Mesothelial cell of epicardium (in vitro differentiated cells): Measurements from ENCODE around the gene ZSCAN10. TPM values are rescaled to one million over a fixed set of nuclear protein-coding genes. Genes with fewer than 3 reads are reported as not detected.
"Not testable (repeated sequence)": the region's sequence is repeated elsewhere in the genome, so short reads cannot be mapped to it uniquely, and the experiment has no call there.

ENCODE experiments used
- DNase-seq, 2 experiments: peaks; one replicate each; pipeline ENCODE4 v3.0.0; 2021; ENCODE audit warnings: low spot score in 2 of 2; ENCODE audit not compliant: unreplicated experiment in 2 of 2
- H3K27ac Mint-ChIP-seq: 2 replicates; pipeline ENCODE4 v1.8.0; 2021; ENCODE audit warnings: mixed read lengths
- H3K27me3 Mint-ChIP-seq: 2 replicates; pipeline ENCODE4 v1.8.0; 2021; ENCODE audit warnings: low read depth, mixed read lengths
- H3K36me3 Mint-ChIP-seq: 2 replicates; pipeline ENCODE4 v1.8.0; 2021; ENCODE audit warnings: mixed read lengths
- H3K4me1 Mint-ChIP-seq: 2 replicates; pipeline ENCODE4 v1.8.0; 2021; ENCODE audit warnings: mixed read lengths
- H3K4me3 Mint-ChIP-seq: 2 replicates; pipeline ENCODE4 v1.8.0; 2021; ENCODE audit warnings: mild to moderate bottlenecking, moderate library complexity, mixed read lengths
- H3K9me3 Mint-ChIP-seq: 2 replicates; pipeline ENCODE4 v1.8.0; 2021; ENCODE audit warnings: mixed read lengths
- total RNA-seq: library from RNA; stranded (reverse); gene quantifications from 3 replicates; pipeline ENCODE4 v1.2.1, GENCODE V29; 2021
- TF ChIP-seq, protein P1 (sequence below): fragments of 200-600 bp; sonication (generic); IDR thresholded peaks from one replicate; pipeline ENCODE4 v1.5.0; 2021; ENCODE audit warnings: antibody characterized with exemption; ENCODE audit not compliant: unreplicated experiment

Gene ZSCAN10
- total RNA-seq, 1 donor from 2014 or later = 0.42 TPM

DNA sequence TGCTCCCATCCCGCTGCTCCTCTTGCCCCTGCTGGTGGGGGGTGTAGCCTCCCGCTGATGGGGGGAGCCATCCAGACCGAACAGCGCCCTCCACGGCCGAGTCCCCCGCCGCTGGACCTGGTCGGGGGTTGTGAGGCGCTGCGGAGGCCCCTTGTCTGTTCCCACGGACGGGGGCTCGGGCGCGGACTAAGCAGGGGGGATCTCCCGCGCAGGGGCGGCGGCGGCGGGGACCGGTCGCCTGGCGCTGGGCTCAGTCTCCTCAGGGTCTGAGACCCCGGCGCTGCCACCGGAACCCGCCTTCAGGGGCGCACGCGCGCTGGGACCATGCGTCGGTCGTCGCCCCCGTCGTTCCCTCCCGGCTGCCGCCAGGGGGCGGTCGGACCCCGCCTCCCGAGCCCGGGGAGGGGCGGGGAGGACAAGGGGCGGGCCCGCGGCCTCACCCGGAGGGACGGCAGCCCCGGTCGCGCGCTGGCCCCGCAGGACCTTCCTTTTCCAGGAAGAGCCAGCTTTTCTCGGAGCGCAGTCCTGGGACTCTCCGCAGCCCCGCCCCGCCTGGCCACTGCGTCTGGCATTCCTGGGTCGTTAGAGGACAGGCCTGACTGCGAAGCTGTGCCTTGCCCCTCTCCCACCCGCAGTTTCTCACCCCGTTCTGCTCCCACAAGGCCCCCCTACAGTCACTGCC, 39.9 kb downstream of the ZSCAN10 start:
- DNase-seq = peak; percentile 84 to 94

DNA sequence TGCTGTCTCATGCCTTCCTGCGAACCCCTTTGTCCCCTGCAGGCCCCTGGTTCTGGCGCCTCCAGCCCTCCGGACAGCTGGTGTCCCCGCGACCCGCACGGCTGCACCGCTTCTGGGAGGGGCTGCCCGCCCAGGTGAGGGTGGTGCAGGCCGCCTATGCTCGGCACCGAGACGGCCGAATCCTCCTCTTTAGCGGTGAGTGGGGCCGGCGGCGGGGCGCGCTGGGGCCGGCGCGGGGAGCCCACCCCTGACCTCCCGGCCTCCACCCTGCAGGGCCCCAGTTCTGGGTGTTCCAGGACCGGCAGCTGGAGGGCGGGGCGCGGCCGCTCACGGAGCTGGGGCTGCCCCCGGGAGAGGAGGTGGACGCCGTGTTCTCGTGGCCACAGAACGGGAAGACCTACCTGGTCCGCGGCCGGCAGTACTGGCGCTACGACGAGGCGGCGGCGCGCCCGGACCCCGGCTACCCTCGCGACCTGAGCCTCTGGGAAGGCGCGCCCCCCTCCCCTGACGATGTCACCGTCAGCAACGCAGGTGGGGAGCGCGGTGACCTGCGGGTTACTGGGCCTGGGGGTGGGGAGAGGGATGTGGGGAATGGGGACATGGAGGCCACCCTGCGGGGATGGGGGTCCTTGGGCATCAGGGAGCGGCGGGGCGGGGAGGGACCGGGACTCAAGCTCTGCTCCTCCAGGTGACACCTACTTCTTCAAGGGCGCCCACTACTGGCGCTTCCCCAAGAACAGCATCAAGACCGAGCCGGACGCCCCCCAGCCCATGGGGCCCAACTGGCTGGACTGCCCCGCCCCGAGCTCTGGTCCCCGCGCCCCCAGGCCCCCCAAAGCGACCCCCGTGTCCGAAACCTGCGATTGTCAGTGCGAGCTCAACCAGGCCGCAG, 40.7 kb downstream of the ZSCAN10 start:
- H3K27ac Mint-ChIP-seq = no peak overlapping the region
- DNase-seq = peak in 1 of 2 experiments; percentile 52
- H3K4me1 Mint-ChIP-seq = peaks cover 8% of the 10 kb centered on the region
- peaks cover 6% of the 10 kb centered on the region for H3K36me3 Mint-ChIP-seq
- no peaks in the 10 kb centered on the region for H3K9me3 Mint-ChIP-seq
- H3K27me3 Mint-ChIP-seq = no peaks in the 10 kb centered on the region
- H3K4me3 Mint-ChIP-seq = peak overlapping the region; percentile 79
- TF ChIP-seq, protein P1, sequence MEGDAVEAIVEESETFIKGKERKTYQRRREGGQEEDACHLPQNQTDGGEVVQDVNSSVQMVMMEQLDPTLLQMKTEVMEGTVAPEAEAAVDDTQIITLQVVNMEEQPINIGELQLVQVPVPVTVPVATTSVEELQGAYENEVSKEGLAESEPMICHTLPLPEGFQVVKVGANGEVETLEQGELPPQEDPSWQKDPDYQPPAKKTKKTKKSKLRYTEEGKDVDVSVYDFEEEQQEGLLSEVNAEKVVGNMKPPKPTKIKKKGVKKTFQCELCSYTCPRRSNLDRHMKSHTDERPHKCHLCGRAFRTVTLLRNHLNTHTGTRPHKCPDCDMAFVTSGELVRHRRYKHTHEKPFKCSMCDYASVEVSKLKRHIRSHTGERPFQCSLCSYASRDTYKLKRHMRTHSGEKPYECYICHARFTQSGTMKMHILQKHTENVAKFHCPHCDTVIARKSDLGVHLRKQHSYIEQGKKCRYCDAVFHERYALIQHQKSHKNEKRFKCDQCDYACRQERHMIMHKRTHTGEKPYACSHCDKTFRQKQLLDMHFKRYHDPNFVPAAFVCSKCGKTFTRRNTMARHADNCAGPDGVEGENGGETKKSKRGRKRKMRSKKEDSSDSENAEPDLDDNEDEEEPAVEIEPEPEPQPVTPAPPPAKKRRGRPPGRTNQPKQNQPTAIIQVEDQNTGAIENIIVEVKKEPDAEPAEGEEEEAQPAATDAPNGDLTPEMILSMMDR = no peak

More for the DNA sequence above, 39.9 kb downstream of the ZSCAN10 start:
- Mint-ChIP-seq H3K27me3 (no peaks in the 10 kb centered on the region), H3K27ac (peak overlapping the region; percentile 75), H3K9me3 (no peaks in the 10 kb centered on the region), H3K4me1 (peaks cover 8% of the 10 kb centered on the region), H3K4me3 (peak overlapping the region; percentile 79), H3K36me3 (no peaks in the 10 kb centered on the region)
- TF ChIP-seq, protein P1 = peak; percentile 97

DNA sequence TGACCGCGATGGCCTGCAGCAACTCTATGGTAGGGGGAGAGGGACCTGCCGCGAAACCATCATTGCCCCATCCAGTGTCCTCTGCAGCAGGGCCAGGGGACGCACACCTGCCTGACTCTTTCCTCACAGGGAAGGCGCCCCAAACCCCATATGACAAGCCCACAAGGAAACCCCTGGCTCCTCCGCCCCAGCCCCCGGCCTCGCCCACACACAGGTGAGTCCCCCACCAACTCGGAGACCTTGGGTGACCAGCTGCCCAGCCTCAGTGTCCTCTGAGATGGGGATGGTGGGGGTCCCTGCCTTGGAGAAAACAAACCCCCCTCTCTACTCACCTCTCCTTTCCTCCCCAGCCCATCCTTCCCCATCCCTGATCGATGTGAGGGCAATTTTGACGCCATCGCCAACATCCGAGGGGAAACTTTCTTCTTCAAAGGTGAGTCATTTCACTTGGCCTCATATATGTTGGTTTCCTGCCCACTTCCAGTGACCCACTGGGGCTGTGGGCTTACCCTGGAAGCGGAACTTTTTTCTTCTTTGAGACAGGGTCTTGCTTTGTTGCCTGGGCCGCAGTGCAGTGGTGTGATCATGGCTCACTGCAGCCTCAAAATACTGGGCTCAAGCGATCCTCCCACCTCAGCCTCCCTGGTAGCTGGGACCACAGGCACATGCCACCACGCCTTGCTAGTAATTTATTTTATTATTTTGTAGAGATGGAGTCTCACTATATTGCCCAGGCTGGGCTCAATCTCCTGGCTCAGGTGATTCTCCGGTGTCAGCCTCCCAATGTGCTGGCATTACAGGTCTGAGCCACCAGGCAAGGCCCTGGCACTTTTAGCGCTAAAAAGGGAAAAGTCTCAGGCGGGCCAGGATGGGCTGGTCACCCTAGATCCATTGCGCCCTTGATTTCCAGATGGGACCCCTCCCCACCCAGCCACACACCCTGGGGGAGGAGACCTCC, 41.6 kb downstream of the ZSCAN10 start:
- Mint-ChIP-seq H3K9me3 (no peaks in the 10 kb centered on the region), H3K27me3 (no peaks in the 10 kb centered on the region), H3K4me1 (peaks cover 8% of the 10 kb centered on the region), H3K36me3 (peaks cover 6% of the 10 kb centered on the region), H3K27ac (no peak overlapping the region), H3K4me3 (peak overlapping the region; percentile 33)
- TF ChIP-seq, protein P1 = no peak
- DNase-seq = no peak

DNA sequence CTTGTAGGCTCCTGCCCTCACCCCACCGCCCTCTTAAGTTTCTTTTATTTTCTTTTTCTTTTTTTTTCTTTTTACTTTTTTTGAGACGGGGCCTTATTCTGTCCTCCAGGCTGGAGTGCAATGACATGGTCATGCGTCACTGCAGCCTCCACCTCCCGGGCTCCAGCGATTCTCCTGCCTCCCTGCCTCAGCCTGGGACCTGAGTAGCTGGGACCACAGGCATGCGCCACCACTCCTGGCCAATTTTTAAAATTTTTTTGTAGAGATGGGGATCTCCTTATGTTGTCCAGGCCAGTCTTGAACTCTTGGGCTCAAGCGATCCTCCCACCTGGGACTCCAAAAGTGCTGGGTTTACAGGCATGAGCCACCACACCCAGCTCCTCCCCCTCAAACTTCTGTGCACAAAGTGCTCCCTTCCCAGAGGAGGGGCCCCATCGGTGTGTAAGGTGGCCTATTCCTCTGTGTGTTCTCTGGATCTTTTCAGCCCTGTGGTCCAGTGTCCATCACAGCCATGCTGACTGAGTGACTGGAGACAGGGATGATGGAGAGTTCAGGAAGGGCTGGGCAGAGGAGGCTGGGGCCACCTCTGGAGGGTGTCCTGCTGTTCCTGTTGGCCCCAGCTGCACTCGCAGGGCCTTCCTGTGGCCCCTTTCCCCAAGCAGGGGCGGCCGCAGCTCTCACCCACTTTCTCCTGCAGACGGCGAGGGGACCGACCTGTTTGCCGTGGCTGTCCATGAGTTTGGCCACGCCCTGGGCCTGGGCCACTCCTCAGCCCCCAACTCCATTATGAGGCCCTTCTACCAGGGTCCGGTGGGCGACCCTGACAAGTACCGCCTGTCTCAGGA, 42.5 kb downstream of the ZSCAN10 start:
- TF ChIP-seq, protein P1 = no peak
- Mint-ChIP-seq H3K27me3 (peaks cover 2% of the 10 kb centered on the region), H3K9me3 (no peaks in the 10 kb centered on the region), H3K27ac (no peak overlapping the region), H3K4me3 (peak overlapping the region; percentile 33), H3K4me1 (peaks cover 8% of the 10 kb centered on the region), H3K36me3 (peaks cover 6% of the 10 kb centered on the region)
- DNase-seq = no peak

DNA sequence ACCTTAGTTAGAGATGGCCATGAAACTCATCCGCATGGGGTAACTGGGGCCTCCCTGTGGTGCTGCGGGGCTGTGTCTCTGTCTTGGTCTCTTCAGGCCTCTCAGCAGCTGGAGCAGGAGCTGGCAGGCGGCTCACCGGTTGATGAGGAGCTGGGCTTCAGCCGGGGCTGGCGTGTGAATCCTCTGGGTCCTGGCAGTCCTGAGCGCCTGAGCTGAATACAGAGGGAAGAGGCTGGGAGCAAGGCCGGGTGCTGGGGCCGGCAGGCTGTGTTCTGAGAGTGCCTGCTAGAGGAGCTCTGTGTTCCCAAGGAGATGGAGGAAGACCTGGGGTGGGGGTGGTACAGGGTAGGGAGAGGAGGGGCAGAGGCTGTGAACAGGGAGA, 43.4 kb downstream of the ZSCAN10 start:
- not testable (repeated sequence) for H3K9me3 Mint-ChIP-seq

More for the DNA sequence above, 43.4 kb downstream of the ZSCAN10 start:
- H3K36me3 Mint-ChIP-seq, DNase-seq, H3K27ac Mint-ChIP-seq, H3K27me3 Mint-ChIP-seq, H3K4me1 Mint-ChIP-seq, H3K4me3 Mint-ChIP-seq: not testable (repeated sequence)
